Muscle of arm (tissue), 12 donors: ENCODE measurements around the gene RERE. TPM values are rescaled to one million over a fixed set of nuclear protein-coding genes. Genes with fewer than 3 reads are reported as not detected.
"Not testable (repeated sequence)": the region's sequence is repeated elsewhere in the genome, so short reads cannot be mapped to it uniquely, and the experiment has no call there.

Experiments
- DNase-seq: peaks from one replicate; pipeline ENCODE4 v3.0.0-alpha.2; 2013
- polyA plus RNA-seq, 12 donors: library from polyadenylated mRNA; unstranded; fragments of 120-200 nt; gene quantifications; one replicate each; pipeline ENCODE4 v1.2.1, GENCODE V29; 2013; ENCODE audit not compliant: insufficient read length in 12 of 12

The RERE gene
- polyA plus RNA-seq, 12 donors, result 51.1 to 118 (median 75.5) TPM; not detected in 1

GRCh38 chr1:8456991-8457390 is 360.4 kb downstream of the RERE start:
- no peak for DNase-seq

GRCh38 chr1:8456308-8456912 is 361.0 kb downstream of the RERE start:
- DNase-seq, result no peak

GRCh38 chr1:8455700-8456307 is 361.6 kb downstream of the RERE start:
- no peak for DNase-seq

GRCh38 chr1:8450312-8450711 is 367.1 kb downstream of the RERE start:
- no peak for DNase-seq

- no peak for DNase-seq
Observed at GRCh38 chr1:8448911-8449661, 368.4 kb downstream of the RERE start.

- DNase-seq, result not testable (repeated sequence)
Observed at GRCh38 chr1:8448505-8448904, 368.9 kb downstream of the RERE start.

- DNase-seq, result no peak
Observed at GRCh38 chr1:8447616-8448150, 369.8 kb downstream of the RERE start.

- not testable (repeated sequence) for DNase-seq
Observed at GRCh38 chr1:8446119-8446518, 371.3 kb downstream of the RERE start.

- no peak for DNase-seq
Observed at GRCh38 chr1:8443558-8444194, 373.8 kb downstream of the RERE start.

GRCh38 chr1:8441426-8441825 is 376.0 kb downstream of the RERE start:
- DNase-seq, result no peak

GRCh38 chr1:8439015-8439702 is 378.3 kb downstream of the RERE start:
- DNase-seq, result peak; percentile 93

- DNase-seq, result peak; percentile 79
Observed at GRCh38 chr1:8438489-8438888, 379.0 kb downstream of the RERE start.

GRCh38 chr1:8437347-8437746 is 380.1 kb downstream of the RERE start:
- DNase-seq, result no peak

GRCh38 chr1:8435569-8436071 is 381.8 kb downstream of the RERE start:
- no peak for DNase-seq

- no peak for DNase-seq
Observed at GRCh38 chr1:8434101-8434500, 383.3 kb downstream of the RERE start.

GRCh38 chr1:8431784-8432183 is 385.7 kb downstream of the RERE start:
- no peak for DNase-seq

GRCh38 chr1:8431019-8431418 is 386.4 kb downstream of the RERE start:
- no peak for DNase-seq

- no peak for DNase-seq
Observed at GRCh38 chr1:8430476-8430875, 387.0 kb downstream of the RERE start.

- DNase-seq, result no peak
Observed at GRCh38 chr1:8429549-8430110, 387.8 kb downstream of the RERE start.

- DNase-seq, result no peak
Observed at GRCh38 chr1:8428441-8428840, 389.0 kb downstream of the RERE start.

- no peak for DNase-seq
Observed at GRCh38 chr1:8427986-8428385, 389.5 kb downstream of the RERE start.
